Loucy (cell line): ENCODE results near the gene MAP7D1.

Experiments
- H2AFZ ChIP-seq: fragments of 200-600 bp; sonication (generic); 2 replicates; pipeline ENCODE4 v1.6.0; 2016; ENCODE audit warnings: antibody characterized with exemption, mild to moderate bottlenecking, low read length, moderate library complexity
- H3F3A ChIP-seq: fragments of 200-600 bp; 2 replicates; pipeline ENCODE4 v1.6.0; 2016; ENCODE audit warnings: antibody characterized with exemption, low read depth, mild to moderate bottlenecking
- H3K27me3 ChIP-seq: fragments of 200-600 bp; sonication (generic); 2 replicates; pipeline ENCODE4 v1.6.1; 2014; ENCODE audit warnings: low read length, mild to moderate bottlenecking; ENCODE audit not compliant: insufficient read depth, poor library complexity, severe bottlenecking
- H3K36me3 ChIP-seq: fragments of 200-600 bp; sonication (generic); 2 replicates; pipeline ENCODE4 v1.6.1; 2016; ENCODE audit warnings: low read length; ENCODE audit not compliant: insufficient read depth
- H3K4me1 ChIP-seq: fragments of 200-600 bp; sonication (generic); 2 replicates; pipeline ENCODE4 v1.5.1; 2014; ENCODE audit warnings: low read length, mild to moderate bottlenecking; ENCODE audit not compliant: insufficient read depth, poor library complexity, severe bottlenecking
- H3K4me2 ChIP-seq: fragments of 200-600 bp; sonication (generic); 2 replicates; pipeline ENCODE4 v1.6.0; 2014; ENCODE audit warnings: antibody characterized with exemption, low read length, low read depth, mild to moderate bottlenecking; ENCODE audit not compliant: poor library complexity, severe bottlenecking
- H3K4me3 ChIP-seq: fragments of 200-600 bp; sonication (generic); 2 replicates; pipeline ENCODE4 v1.5.1; 2014; ENCODE audit warnings: low read length, mild to moderate bottlenecking, mixed read lengths; ENCODE audit not compliant: poor library complexity, severe bottlenecking
- H3K79me2 ChIP-seq: fragments of 200-600 bp; sonication (generic); 2 replicates; pipeline ENCODE4 v1.6.1; 2014; ENCODE audit warnings: low read length; ENCODE audit not compliant: insufficient read depth
- H3K9ac ChIP-seq: fragments of 200-600 bp; sonication (generic); 2 replicates; pipeline ENCODE4 v1.6.0; 2014; ENCODE audit warnings: mild to moderate bottlenecking, low read depth, low read length, moderate library complexity; ENCODE audit not compliant: poor library complexity, severe bottlenecking
- H3K9me2 ChIP-seq: fragments of 200-600 bp; sonication (generic); replicated peaks from 2 replicates; pipeline ENCODE4 v1.6.1; 2016; ENCODE audit warnings: low read depth, low read length, mixed read lengths
- H3K9me3 ChIP-seq: fragments of 200-600 bp; sonication (generic); 2 replicates; pipeline ENCODE4 v1.6.1; 2014; ENCODE audit warnings: mild to moderate bottlenecking, antibody characterized with exemption, low read length, low read depth; ENCODE audit not compliant: insufficient read depth
- H4K20me1 ChIP-seq: fragments of 200-600 bp; sonication (generic); 2 replicates; pipeline ENCODE4 v1.6.0; 2014; ENCODE audit warnings: antibody characterized with exemption, low read length, mild to moderate bottlenecking; ENCODE audit not compliant: insufficient read depth, poor library complexity, severe bottlenecking
- CTCF ChIP-seq: fragments of 200-600 bp; sonication (generic); conservative IDR thresholded peaks from 2 replicates; pipeline ENCODE4 v1.5.1; 2014; ENCODE audit warnings: mild to moderate bottlenecking, antibody characterized with exemption, low read length
- EZH2phosphoT487 ChIP-seq: fragments of 200-600 bp; IDR thresholded peaks from 2 replicates; pipeline ENCODE4 v1.6.1; 2018; ENCODE audit warnings: antibody characterized with exemption, mild to moderate bottlenecking, moderate library complexity, borderline replicate concordance

MAP7D1 gene

GRCh38 chr1:36162680-36163239, 6.8 kb downstream of the MAP7D1 start:
- Histone ChIP-seq H3K4me3 (no peak overlapping the region), H3K4me1 (peaks cover 37% of the 10 kb centered on the region), H4K20me1 (peaks cover 68% of the 10 kb centered on the region), H3K9ac (peak overlapping the region; percentile 86), H3F3A (no peaks in the 10 kb centered on the region), H3K36me3 (peaks cover 6% of the 10 kb centered on the region; the same call in 1 of the 2 replicates), H3K27me3 (no peaks in the 10 kb centered on the region), H3K79me2 (peaks cover 98% of the 10 kb centered on the region), H2AFZ (no peak overlapping the region), H3K9me2 (no peaks in the 10 kb centered on the region), H3K9me3 (no peaks in the 10 kb centered on the region), H3K4me2 (peak overlapping the region; percentile 97)
- no peak for TF ChIP-seq EZH2phosphoT487
- no peak for TF ChIP-seq CTCF

- Histone ChIP-seq H3K79me2 (peaks cover 98% of the 10 kb centered on the region), H3K27me3 (no peaks in the 10 kb centered on the region), H4K20me1 (peaks cover 61% of the 10 kb centered on the region), H3K4me1 (peaks cover 30% of the 10 kb centered on the region), H3K9ac (no peak overlapping the region), H3K4me3 (no peak overlapping the region), H3K4me2 (no peak overlapping the region), H3K36me3 (peaks cover 6% of the 10 kb centered on the region; the same call in 1 of the 2 replicates), H3K9me2 (no peaks in the 10 kb centered on the region), H2AFZ (no peak overlapping the region), H3K9me3 (no peaks in the 10 kb centered on the region), H3F3A (no peaks in the 10 kb centered on the region)
- TF ChIP-seq EZH2phosphoT487, result no peak
- no peak for TF ChIP-seq CTCF
Observed at GRCh38 chr1:36163426-36163825, 7.5 kb downstream of the MAP7D1 start.

- Histone ChIP-seq H4K20me1 (peaks cover 57% of the 10 kb centered on the region), H3K9me3 (no peaks in the 10 kb centered on the region), H3K9ac (no peak overlapping the region), H3K36me3 (peaks cover 6% of the 10 kb centered on the region; the same call in 1 of the 2 replicates), H3F3A (no peaks in the 10 kb centered on the region), H3K4me2 (no peak overlapping the region), H3K9me2 (no peaks in the 10 kb centered on the region), H3K79me2 (peaks cover 94% of the 10 kb centered on the region), H2AFZ (no peak overlapping the region), H3K27me3 (no peaks in the 10 kb centered on the region), H3K4me3 (no peak overlapping the region), H3K4me1 (peaks cover 24% of the 10 kb centered on the region)
- TF ChIP-seq EZH2phosphoT487, result no peak
- TF ChIP-seq CTCF, result no peak
Observed at GRCh38 chr1:36164361-36164760, 8.4 kb downstream of the MAP7D1 start.
